ENCODE measurements around the gene HIBADH. TPM values are rescaled to one million over a fixed set of nuclear protein-coding genes. Genes with fewer than 3 reads are reported as not detected.

HIBADH gene
- total and polyA plus RNA-seq, 2 of the 4 experiments (the other 2 are of a cell fraction): 36.6 to 52.5 TPM

DNA sequence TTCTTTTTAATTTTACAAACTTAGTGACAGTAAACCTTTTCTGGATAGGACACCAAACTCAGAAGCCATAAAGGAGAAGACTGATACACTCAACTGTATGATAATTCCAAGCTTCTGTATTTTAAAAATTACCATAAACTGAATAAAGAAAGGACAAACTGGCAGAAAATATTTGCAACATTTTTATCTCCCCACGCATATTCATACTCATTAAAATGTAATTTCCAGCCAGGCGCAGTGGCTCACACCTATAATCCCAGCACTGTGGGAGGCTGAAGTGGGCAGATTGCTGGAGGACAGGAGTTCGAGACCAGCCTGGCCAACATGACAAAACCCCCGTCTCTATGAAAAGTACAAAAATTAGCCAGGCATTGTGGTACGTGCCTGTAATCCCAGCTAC, 67.7 kb downstream of the HIBADH start:
- POLR2A ChIA-PET (ENCODE audit: unreplicated experiment): no interaction called here
- dilution Hi-C loops (cut with HindIII; ENCODE audit: low sequenced_read_pairs, unreplicated experiment) (no loop called here), intact Hi-C loops (cut with micrococcal nuclease) (no loop called here), in situ Hi-C loops (cut with MboI; ENCODE audit: low sequenced_read_pairs) (no loop called here)
- H3K9me1 ChIP-seq (ENCODE audit: insufficient read depth, low read length): no peaks in the 10 kb centered on the region
- H4K8ac ChIP-seq (ENCODE audit: low read depth in 2 of 2, low read length in 2 of 2): no peak overlapping the region
- H3K14ac ChIP-seq (replicated peaks; ENCODE audit: low read depth, low read length): no peak overlapping the region
- H3K79me1 ChIP-seq (ENCODE audit: low read depth in 1 of 2, low read length in 2 of 2): no peaks in the 10 kb centered on the region
- WGBS, 2 experiments (ENCODE audit: extremely low coverage in 2 of 2, insufficient read length in 1 of 2): 94% methylated on average over 3 of the region's 5 CpGs; no CpG with 5 or more reads in 1 of the 2 experiments
- H3K9ac ChIP-seq (ENCODE audit: low read depth, low read length): no peak overlapping the region
- no peak overlapping the region for H3K4me2 ChIP-seq (ENCODE audit: low read depth, low read length)
- H2AK9ac ChIP-seq (replicated peaks; ENCODE audit: low read depth, low read length, poor library complexity): no peak overlapping the region
- H2BK120ac ChIP-seq (ENCODE audit: low read depth, low read length): no peak overlapping the region
- DNase-seq: no peak
- no TSS peak for BruUV-seq (replicated peaks)
- H4K91ac ChIP-seq (ENCODE audit: insufficient read depth, low read depth, low read length): no peak overlapping the region
- H3K23ac ChIP-seq (ENCODE audit: low read depth, low read length): no peak overlapping the region
- no peak overlapping the region for H2AK5ac ChIP-seq (ENCODE audit: low read depth, low read length)
- no peak for ATAC-seq (ENCODE audit: low read depth)
- H3K18ac ChIP-seq (ENCODE audit: low read depth, low read length): no peak overlapping the region
- no peaks in the 10 kb centered on the region for H3K9me3 ChIP-seq (ENCODE audit: control insufficient read depth, insufficient read depth, low read length)
- H4K5ac ChIP-seq (ENCODE audit: low read depth, low read length): no peak overlapping the region
- no peaks in the 10 kb centered on the region for H3K4me1 ChIP-seq (ENCODE audit: control insufficient read depth, insufficient read depth, low read length)
- no peak overlapping the region for H3K4me3 ChIP-seq (ENCODE audit: insufficient read depth, low read depth, low read length)
- H3K56ac ChIP-seq (ENCODE audit: extremely low read depth, insufficient read depth, low read length): no peak overlapping the region
- TF ChIP-seq SMC3 (IDR thresholded peaks at IDR 0.05; ENCODE audit: low read depth, low read length): no peak
- no peak for TF ChIP-seq RCOR1 (IDR thresholded peaks at IDR 0.05; ENCODE audit: insufficient replicate concordance, low read length)
- no peak for TF ChIP-seq FOS (IDR thresholded peaks at IDR 0.05; ENCODE audit: low read depth, low read length)
- no peak for TF ChIP-seq BHLHE40 (IDR thresholded peaks at IDR 0.05; ENCODE audit: low read depth, low read length)
- no peak for TF ChIP-seq POLR2A (IDR thresholded peaks at IDR 0.05; ENCODE audit: low read depth, low read length)
- TF ChIP-seq NFE2L2 (IDR thresholded peaks at IDR 0.05; ENCODE audit: low read depth, low read length): no peak
- TF ChIP-seq RAD21 (IDR thresholded peaks at IDR 0.05; ENCODE audit: low read length): no peak
- no peak for TF ChIP-seq CEBPB (IDR thresholded peaks at IDR 0.05; ENCODE audit: low read depth, low read length)
- TF ChIP-seq RFX5 (IDR thresholded peaks at IDR 0.05; ENCODE audit: low read depth, low read length): no peak
- H3K4ac ChIP-seq (ENCODE audit: low read depth, low read length): no peak overlapping the region
- H2AFZ ChIP-seq (replicated peaks; ENCODE audit: low read length, poor library complexity): no peak overlapping the region
- H4K20me1 ChIP-seq (ENCODE audit: insufficient read depth, low read length): no peaks in the 10 kb centered on the region
- no peaks in the 10 kb centered on the region for H3K36me3 ChIP-seq (ENCODE audit: control insufficient read depth, insufficient read depth, low read length)
- no peak overlapping the region for H2BK20ac ChIP-seq (ENCODE audit: low read depth, low read length)
- CTCF ChIA-PET: no interaction called here
- H3K27ac ChIP-seq (ENCODE audit: insufficient read depth, low read length): no peak overlapping the region
- no peak overlapping the region for H2BK15ac ChIP-seq (ENCODE audit: low read depth, low read length)
- no peaks in the 10 kb centered on the region for H3K27me3 ChIP-seq (ENCODE audit: control insufficient read depth, insufficient read depth, low read length)
- no peak overlapping the region for H2BK5ac ChIP-seq (ENCODE audit: low read depth, low read length, poor library complexity, severe bottlenecking)

Data from IMR-90 (cell line).